VCaP (cell line): ENCODE measurements around the gene HIVEP1.
"Not testable (repeated sequence)": the region's sequence is repeated elsewhere in the genome, so short reads cannot be mapped to it uniquely, and the experiment has no call there.

Experiments
- H3K27ac ChIP-seq: fragments of 450-650 bp; 2 replicates; pipeline ENCODE4 v1.5.1; 2017
- CTCF ChIP-seq: fragments of 450-650 bp; conservative IDR thresholded peaks from 2 replicates; pipeline ENCODE4 v1.5.1; 2017; ENCODE audit warnings: mild to moderate bottlenecking, moderate library complexity

The HIVEP1 gene

GRCh38 chr6:12148841-12149240, 136.7 kb downstream of the HIVEP1 start:
- no peak overlapping the region for H3K27ac ChIP-seq
- no peak for TF ChIP-seq CTCF

GRCh38 chr6:12149944-12150510, 137.9 kb downstream of the HIVEP1 start:
- no peak for TF ChIP-seq CTCF
- no peak overlapping the region for H3K27ac ChIP-seq

- TF ChIP-seq CTCF, result peak; percentile 72
- H3K27ac ChIP-seq, result no peak overlapping the region
Measured at GRCh38 chr6:12150812-12151432, 138.8 kb downstream of the HIVEP1 start.

DNA sequence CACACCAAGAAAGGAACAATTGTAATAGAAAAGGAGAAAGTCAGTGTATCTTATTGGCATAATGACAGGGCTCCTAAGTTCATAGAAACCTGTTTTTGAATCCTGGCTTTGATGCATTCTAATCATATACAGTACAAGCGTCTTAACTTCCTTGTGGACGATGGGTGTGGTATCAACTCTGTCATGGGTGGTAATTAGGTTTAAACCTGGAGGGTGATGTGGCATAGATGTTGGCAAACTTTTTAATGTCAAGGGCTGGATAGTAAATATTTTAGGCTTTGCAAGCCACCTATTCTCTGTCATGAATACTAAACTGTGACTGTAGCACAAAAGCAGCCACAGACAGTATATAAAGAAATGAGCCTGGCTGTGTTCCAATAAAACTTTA, 139.3 kb downstream of the HIVEP1 start:
- TF ChIP-seq CTCF, result no peak

GRCh38 chr6:12152023-12152970, 140.2 kb downstream of the HIVEP1 start:
- H3K27ac ChIP-seq, result no peak overlapping the region
- no peak for TF ChIP-seq CTCF

More for the DNA sequence above, 139.3 kb downstream of the HIVEP1 start:
- H3K27ac ChIP-seq, result no peak overlapping the region

DNA sequence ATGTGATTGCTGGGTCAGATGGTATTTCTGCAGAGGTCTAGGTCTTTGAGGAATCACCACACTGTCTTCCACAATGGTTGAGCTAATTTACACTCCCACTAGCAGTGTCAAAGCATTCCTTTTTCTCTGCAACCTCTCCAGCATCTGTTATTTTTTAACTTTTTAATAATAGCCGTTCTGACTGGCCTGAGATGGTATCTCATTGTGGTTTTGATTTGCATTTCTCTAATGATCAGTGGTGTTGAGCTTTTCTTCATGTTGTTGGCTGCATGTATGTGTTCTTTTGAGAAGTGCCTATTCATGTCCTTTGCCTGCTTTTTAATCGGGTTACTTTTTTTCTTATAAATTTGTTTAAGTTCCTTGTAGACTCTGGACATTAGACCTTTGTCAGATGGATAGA, 143.7 kb downstream of the HIVEP1 start:
- H3K27ac ChIP-seq, result not testable (repeated sequence)

- H3K27ac ChIP-seq, result no peak overlapping the region
Measured at GRCh38 chr6:12158686-12159415, 146.7 kb downstream of the HIVEP1 start.

More at GRCh38 chr6:12158686-12159415, 146.7 kb downstream of the HIVEP1 start:
- TF ChIP-seq CTCF, result no peak
